ENCODE measurements around the gene PMS2. TPM values are rescaled to one million over a fixed set of nuclear protein-coding genes. Genes with fewer than 3 reads are reported as not detected.

Gene PMS2
- total and polyA plus RNA-seq, 9 of the 15 experiments (the other 6 are each of a cell fraction or from before 2014, with no cell fraction given), result 4.9 to 27.6 (median 16.5) TPM

DNA sequence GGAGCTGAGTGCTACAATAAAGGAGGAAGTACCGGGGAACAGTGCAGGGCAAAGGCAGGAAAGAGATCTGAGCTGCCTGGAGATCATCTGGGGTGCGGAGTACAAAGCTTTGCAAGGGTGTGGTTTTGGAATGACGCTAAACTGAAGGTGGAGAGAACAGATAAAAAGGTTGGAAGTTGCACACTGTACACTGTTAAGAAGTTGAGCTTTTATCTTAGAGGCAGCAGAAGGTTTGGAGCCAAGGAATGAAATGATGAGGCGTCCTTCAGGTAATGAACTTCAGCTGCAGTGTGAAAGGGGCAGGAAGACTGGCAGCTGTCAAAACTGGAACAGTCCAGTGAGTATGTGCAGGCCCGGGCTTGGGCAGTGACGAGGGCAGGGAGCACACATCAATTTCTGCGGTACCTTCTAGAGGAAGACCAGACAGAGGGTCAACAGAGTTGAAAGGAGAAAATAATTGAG, 15.2 kb upstream of the PMS2 start (continued):
- TF ChIP-seq, protein P1, sequence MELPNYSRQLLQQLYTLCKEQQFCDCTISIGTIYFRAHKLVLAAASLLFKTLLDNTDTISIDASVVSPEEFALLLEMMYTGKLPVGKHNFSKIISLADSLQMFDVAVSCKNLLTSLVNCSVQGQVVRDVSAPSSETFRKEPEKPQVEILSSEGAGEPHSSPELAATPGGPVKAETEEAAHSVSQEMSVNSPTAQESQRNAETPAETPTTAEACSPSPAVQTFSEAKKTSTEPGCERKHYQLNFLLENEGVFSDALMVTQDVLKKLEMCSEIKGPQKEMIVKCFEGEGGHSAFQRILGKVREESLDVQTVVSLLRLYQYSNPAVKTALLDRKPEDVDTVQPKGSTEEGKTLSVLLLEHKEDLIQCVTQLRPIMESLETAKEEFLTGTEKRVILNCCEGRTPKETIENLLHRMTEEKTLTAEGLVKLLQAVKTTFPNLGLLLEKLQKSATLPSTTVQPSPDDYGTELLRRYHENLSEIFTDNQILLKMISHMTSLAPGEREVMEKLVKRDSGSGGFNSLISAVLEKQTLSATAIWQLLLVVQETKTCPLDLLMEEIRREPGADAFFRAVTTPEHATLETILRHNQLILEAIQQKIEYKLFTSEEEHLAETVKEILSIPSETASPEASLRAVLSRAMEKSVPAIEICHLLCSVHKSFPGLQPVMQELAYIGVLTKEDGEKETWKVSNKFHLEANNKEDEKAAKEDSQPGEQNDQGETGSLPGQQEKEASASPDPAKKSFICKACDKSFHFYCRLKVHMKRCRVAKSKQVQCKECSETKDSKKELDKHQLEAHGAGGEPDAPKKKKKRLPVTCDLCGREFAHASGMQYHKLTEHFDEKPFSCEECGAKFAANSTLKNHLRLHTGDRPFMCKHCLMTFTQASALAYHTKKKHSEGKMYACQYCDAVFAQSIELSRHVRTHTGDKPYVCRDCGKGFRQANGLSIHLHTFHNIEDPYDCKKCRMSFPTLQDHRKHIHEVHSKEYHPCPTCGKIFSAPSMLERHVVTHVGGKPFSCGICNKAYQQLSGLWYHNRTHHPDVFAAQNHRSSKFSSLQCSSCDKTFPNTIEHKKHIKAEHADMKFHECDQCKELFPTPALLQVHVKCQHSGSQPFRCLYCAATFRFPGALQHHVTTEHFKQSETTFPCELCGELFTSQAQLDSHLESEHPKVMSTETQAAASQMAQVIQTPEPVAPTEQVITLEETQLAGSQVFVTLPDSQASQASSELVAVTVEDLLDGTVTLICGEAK (IDR thresholded peaks at IDR 0.05), result peak; percentile 70
- TF ChIP-seq, protein P1 (CRISPR knock-in tag; IDR thresholded peaks at IDR 0.05), result no peak
- TF ChIP-seq FOSL1 (tag; conservative IDR thresholded peaks at IDR 0.05) (peak; percentile 83), ETV6 (IDR thresholded peaks at IDR 0.05; ENCODE audit: borderline replicate concordance in 1 of 2, low read depth in 2 of 2, low read length in 1 of 2) (peak in 1 of 2 experiments; percentile 76; a peak in 1 of 4 replicates), ETV6 (CRISPR knock-in tag; IDR thresholded peaks at IDR 0.05; ENCODE audit: borderline replicate concordance) (no peak), RHOXF2B (CRISPR knock-in tag; conservative IDR thresholded peaks at IDR 0.05) (no peak), CCNT2 (IDR thresholded peaks at IDR 0.05; ENCODE audit: borderline replicate concordance, extremely low read depth, insufficient read length, low read depth, low read length) (peak; percentile 91), THRAP3 (IDR thresholded peaks at IDR 0.05; ENCODE audit: borderline replicate concordance) (no peak), PHF20 (IDR thresholded peaks at IDR 0.05; ENCODE audit: partially characterized antibody) (no peak), ZBED1 (IDR thresholded peaks at IDR 0.05) (no peak), NR2C2 (CRISPR knock-in tag; IDR thresholded peaks at IDR 0.05) (no peak), NR2C2 (tag; IDR thresholded peaks at IDR 0.05) (peak; percentile 42; the same call in 1 of the 2 replicates), GTF2E2 (tag; IDR thresholded peaks at IDR 0.05) (no peak), FOXP1 (CRISPR knock-in tag; IDR thresholded peaks at IDR 0.05) (0 out of 2 replicates have a peak, but pooled peaks have one; percentile 29), ZNF3 (CRISPR knock-in tag; IDR thresholded peaks at IDR 0.05) (no peak), CBFA2T3 (IDR thresholded peaks at IDR 0.05) (peak; percentile 99), MECOM (CRISPR knock-in tag; IDR thresholded peaks at IDR 0.05) (peak; percentile 52; the same call in 1 of the 2 replicates), HNRNPK (IDR thresholded peaks at IDR 0.05; ENCODE audit: low read depth, low read length, poor library complexity, severe bottlenecking) (no peak), HMGN3 (IDR thresholded peaks at IDR 0.05; ENCODE audit: borderline replicate concordance, extremely low read depth, insufficient read length, low read depth, low read length) (peak; percentile 73)
- TF ChIP-seq, protein P2, sequence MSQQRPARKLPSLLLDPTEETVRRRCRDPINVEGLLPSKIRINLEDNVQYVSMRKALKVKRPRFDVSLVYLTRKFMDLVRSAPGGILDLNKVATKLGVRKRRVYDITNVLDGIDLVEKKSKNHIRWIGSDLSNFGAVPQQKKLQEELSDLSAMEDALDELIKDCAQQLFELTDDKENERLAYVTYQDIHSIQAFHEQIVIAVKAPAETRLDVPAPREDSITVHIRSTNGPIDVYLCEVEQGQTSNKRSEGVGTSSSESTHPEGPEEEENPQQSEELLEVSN (IDR thresholded peaks at IDR 0.05; ENCODE audit: borderline replicate concordance in 1 of 2, extremely low read depth in 1 of 2, insufficient read depth in 1 of 2, insufficient read length in 1 of 2, low read depth in 1 of 2, low read length in 1 of 2, poor library complexity in 1 of 2, severe bottlenecking in 1 of 2), result peak; percentile 17 to 23
